HG02759 (cell line): Measurements from ENCODE around the gene PIBF1.
"Not testable (repeated sequence)": the region's sequence is repeated elsewhere in the genome, so short reads cannot be mapped to it uniquely, and the experiment has no call there.

ENCODE experiments used
- ATAC-seq: cut with Tn5 transposase; IDR thresholded peaks from one replicate; pipeline ENCODE4 v1.9.1; 2021; ENCODE audit warnings: mild to moderate bottlenecking, moderate library complexity; ENCODE audit not compliant: unreplicated experiment

The PIBF1 gene

DNA sequence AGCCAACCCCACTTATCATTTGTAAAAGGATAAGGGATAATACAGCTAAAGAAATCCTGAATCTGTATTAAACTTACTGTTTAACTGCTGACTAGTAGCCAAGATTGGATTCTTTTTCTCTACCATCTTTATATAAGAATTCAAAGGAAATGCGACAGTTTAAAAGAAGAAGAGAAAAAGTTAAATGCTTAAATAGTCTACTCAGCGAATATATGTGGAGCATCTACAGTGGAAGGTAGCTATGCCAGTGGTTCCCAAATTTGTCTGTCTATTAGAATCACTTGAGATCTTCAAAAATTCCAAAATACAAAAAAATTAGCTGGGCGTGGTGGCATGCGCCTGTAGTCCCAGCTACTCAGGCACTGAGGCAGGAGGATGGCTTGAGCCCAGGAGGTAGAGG is 216.1 kb downstream of the PIBF1 start:
- ATAC-seq, result no peak

DNA sequence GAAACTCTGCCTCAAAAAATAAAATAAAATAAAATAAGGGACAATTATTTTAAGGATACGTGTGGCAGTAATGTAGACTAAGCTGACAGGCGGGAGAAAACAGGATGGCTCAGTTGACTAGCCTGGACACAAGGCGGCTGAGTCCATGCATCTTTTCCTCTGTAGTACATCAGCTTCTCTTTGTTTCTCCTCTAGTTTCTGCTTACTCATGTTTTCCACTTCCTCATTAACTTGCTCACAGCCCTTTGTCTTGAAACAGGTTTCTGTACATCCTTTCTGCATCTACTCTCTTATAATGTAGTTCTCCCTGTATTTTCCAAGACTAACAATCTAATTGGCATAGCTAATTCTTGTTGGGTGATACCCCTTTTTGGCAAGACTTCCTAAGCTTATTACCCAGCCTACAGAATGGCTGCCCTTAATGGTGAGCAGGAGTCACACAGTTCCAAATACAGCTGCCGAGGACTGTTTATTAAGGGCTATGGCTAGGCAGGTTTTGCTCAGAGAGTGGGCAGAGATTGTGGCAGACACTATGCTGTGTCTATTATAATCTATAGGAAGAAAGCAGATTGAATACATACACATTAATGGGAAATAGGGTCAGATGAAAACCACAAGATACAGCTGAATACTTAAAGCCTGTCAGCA is 218.2 kb downstream of the PIBF1 start:
- ATAC-seq, result peak; percentile 77

DNA sequence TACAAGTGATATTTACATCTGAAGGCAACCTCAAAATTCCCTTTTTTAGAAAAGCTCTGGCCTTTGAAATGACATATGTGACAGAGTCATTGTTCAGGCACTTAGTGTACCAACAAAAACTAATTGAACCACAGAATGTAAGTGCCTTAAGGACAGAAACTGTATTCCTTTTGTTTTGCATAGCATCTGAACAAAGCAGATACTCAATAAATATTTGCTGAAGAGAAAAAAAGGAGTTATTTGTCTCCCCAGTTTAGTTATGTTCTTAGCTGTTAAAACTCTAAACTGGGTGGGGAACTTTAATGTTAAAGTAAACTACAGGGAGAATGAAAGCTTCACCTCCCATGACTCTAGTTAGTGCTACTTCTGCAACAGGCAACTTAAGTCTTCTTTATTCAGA is 220.0 kb downstream of the PIBF1 start:
- no peak for ATAC-seq

DNA sequence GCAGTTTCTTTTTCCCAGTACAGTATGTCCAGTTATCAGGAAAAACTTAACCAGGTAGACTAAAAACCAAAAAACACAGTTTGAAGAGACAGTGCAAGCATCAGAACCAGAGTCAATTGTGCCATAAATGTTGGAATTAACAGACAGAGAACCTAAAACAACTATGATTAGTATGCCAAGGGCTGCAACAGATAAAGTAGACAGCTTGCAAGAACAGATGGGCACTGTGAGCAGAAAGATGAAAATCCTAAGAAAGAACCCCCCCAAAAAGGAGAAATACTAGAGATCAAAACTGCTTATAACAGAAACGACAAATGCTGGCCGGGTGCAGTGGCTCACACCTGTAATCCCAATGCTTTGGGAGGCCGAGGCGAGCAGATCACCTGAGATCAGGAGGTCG is 229.8 kb downstream of the PIBF1 start:
- no peak for ATAC-seq

DNA sequence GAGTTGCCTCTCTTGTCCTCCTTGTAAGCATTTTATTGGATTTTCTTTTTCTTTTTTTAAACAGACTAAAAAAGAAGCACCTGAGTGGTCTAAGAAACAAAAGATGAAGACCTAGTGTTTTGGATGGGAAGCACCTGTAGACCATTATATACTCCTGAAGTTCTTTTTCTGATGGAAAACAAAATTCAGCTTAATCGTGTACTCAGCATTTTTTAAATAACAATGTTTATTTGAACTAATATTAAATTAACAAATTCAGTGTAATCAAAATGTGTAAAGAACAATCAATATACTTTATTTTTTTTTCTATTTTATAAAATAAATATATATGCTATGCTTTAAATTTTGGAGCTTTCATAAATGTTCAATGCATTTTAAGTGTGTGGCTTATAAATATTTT is 233.9 kb downstream of the PIBF1 start:
- no peak for ATAC-seq

DNA sequence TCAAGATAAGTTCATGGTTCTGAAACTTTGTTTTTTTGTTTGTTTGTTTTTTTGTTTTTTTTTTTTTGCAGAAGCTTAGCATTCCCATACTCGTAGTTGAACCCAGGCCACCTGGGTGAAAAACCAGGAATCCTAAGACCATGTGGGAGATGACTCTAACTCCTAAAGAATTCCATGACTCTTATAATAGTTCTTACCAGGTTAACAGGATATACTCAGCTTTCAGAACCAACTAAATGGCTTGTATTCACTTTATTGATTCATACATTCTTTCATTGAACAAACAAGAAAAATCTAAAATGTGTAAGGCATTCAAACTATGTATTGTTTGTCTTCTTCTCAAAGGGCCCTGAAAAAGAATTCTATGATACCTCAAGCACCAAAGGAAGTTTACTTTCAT is 236.4 kb downstream of the PIBF1 start:
- ATAC-seq, result no peak

DNA sequence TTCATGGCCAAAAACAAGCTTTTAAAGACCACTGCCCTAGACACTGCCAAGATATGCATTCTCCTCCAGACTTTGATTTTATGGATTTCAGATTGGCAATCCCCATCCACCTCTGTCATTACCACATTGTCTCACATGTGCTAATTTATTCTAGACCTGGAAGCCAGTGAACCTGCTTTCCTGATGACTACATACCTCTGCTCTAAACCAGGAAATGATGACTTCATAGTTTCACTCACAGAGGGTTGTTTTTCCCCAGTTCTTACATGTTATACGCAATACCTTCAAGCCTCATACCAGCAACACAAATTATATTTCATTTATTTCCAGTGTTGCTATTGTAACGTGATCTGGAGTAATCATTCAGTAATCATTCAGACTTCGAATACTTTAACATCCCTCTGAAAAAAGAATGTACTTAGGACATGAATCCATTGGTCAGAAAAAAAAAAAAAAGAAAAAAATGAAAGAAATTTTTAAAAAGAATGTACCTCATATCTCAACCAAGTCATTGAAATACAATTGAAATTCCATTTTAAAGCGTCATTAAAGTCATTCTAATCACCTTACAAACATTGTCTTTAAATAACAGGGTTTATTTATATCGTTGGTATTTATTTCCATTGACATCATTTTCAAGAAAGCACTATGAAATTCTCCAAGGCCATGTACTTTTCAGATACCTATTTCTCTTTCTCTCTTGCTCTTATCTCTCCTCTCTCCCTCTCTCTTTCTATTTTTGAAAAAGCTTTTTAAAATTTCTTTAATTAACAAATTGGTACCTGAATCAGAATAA is 243.5 kb downstream of the PIBF1 start:
- ATAC-seq, result no peak

DNA sequence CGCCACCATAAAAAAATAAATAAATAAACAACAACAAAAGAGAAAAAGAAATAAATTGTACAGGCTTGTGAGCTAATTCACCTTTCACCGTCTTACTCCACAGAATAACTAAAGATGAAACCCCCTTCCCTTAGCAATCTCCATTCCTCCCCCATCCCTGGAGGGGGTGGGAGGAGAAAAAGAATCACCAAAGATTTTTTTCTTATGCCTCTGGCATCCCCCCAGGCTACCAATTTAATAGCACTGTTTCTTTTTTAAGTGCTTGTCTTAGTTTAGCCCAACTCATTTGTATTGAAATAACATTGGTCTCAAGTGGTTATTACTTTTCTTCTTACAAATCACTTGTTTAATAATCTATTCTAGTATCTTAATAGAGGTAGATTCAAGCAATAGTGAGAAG is 253.0 kb downstream of the PIBF1 start:
- ATAC-seq, result no peak

DNA sequence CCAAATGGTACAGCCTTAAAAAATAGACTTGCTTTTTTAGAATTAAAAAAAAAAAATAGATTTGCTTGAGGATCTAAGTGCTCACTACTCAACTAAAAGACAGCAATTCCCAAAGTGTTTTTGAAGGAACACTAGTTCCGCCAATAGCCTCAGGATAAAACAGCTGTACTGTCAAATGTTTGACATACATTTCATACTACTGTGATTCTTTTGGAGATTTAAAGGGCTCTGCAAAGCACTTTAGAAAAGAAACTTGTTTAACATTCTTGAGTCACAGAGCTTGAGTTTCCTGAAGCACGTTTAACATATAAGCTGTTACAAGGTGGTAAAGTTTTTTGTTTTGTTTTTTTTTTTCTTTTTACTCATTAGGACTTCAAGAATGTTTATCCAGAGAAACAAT is 253.7 kb downstream of the PIBF1 start:
- ATAC-seq, result no peak

DNA sequence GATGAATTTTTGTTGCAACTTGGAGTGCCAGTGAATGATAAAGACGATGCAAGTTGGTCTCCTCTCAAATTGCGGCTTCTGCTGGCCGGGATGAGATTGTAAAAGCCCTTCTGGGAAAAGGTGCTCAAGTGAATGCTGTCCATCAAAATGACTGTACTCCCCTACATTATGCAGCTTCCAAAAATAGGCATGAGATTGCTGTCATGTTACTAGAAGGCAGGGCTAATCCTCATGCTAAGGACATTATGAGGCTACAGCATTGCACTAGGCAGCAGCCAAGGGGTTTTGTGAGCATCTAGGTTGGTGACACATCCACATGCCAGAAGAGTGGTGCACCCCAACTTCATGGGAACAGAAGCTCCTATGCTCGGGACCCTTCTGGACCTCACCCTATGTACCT is 254.6 kb downstream of the PIBF1 start:
- ATAC-seq, result no peak

DNA sequence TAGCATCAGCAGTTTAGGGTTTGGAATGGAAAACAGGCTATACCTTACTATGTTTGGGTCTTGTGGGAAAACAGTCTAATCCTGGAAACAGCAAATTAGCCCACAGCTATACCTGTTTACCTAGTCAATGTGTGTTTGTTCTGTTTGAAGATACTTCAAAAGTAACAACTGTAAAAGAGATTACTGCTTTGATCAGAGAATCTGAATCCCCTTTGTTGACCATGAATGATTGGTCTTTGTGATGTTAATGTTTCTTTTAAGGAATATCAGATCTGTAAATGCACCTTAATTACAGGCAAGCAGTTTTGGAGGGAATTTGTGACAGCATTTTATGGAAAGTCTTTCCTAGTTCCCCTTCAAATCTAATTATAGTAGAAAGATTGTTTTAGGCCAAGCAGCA is 256.1 kb downstream of the PIBF1 start:
- no peak for ATAC-seq

DNA sequence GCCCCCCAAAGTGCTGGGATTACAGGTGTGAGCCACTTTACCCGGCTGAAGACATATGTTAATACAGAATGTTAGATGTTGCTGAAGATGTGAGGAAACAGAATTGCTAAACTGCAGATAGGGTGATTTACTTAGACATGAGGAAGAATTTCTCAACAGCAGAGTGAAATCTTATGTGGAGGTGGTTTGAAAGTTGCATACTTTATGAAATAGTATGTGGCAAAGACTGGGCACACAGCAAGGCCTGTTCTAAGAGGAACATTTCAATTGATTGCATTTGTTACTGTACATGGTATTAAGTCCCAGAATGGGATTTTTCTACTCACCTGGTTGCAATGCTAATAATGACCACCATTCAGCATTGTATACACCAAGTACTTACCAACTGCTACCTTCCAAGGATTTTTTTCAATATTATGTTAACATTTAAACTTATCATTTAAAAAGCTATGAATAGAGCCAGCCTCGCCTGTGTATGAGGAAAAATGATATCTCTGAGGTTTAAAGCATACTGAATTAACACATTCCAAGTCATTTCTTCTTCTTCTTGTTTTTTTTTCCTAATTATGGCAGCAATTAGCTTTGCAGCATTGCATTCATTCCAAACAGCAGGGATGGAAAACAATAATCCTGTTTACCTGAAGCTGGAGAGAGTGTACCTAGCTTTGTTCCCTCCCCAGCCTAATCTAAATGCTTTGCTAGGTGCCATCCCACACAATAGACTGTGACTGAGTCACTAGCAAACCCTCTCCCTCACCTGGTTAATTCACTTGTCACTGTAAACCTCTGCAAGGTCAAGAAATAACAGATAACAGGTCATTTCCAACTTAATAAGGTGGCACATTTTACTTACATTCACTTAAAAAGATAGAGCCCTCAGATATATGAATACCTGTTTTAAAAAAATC is 257.5 kb downstream of the PIBF1 start:
- no peak for ATAC-seq

DNA sequence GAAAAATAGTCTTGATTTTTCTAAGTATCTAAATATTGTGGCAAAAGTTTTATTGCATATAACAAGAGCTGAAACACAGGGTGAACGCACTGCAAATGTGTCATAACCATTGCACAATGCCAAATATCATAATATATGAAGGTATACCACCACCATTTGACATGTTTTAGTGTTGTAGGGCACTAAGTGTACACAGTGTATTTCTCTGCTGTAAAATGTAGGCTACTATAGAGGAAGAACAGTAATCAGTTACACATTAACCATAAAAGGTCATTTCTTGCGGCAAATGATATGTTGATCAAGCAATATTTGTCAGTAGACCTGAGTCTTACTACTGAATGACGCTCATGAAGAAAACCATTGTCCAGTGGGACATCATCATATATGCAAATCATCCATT is 258.6 kb downstream of the PIBF1 start:
- ATAC-seq, result no peak

DNA sequence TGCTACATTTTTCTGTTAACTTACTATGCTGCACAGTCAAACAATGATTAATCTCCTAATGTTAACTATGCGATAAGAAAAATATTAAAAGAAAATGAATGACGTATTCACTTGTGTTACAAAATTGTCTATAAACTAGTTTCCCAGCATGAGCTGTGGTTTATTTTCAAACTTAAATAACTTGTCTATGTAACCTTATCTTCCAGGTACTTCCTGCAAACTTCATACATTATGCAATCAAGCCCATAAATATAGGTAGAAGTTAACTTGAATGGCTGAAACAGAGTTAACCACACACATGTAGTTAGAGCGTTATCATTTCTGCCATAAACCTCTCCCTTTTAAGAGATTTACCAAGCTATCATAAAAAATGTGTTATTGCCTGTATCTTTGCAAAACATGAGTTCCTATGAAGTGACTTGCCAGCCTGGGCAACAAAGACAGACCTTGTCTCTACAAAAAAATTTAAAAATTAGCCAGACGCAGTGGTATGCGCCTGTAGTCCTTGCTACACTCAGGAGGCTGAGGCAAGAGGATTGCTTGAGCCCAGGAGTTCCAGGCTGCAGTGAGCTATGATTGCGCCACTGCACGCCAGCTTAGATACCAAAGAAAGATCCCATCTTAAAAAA is 259.1 kb downstream of the PIBF1 start:
- ATAC-seq, result no peak

DNA sequence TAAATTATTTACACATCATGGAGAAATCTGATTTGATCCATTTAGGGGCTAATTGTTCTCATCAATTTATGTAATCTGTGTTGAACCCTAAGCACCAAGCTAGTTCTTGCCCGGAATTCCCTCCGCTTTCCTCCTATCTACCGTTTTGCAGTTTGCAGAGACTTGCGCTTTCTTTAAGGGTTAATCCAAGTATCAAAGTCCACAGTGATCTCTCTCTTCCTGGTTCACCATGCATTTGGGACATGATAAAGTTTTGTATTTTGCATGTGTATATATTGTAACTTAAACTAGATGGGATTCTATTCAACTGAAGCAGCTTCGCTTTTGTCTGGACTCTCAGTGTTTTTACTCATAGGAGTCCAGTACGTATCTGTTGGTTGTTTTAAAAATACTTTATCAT is 263.1 kb downstream of the PIBF1 start:
- no peak for ATAC-seq

DNA sequence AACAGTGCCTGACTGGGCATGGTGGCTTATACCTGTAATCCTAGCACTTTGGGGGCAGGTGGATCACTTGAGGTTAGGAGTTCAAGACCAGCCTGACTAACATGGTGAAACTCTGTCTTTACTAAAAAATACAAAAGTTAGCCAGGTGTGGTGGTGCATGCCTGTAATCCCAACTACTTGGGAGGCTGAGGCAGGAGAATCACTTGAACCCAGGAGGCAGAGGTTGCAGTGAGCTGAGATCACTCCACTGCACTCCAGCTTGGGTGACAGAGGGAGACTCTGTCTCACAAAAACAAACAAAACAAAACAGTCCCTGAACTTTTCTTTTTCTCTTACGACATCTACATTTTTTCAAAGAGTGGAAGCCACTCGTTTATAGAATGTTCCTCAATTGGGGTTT is 266.7 kb downstream of the PIBF1 start:
- not testable (repeated sequence) for ATAC-seq

DNA sequence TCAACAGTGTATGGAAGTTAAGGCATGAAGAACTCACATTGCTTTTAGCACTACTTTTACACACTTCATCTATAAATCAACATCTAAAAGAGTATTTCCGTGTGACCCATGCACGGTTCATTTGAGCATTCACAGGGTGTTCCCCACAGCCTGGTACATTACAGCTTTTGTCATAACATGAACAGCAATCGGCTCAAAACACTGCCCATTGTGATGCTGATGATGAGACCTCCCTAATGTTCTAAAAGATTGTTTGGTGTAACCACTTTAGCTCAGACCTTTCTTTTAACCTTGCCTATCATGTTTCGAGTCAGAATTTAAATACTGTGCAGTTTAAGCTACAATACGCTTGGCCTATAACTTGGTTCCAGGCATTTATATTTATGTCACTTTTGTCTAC is 272.8 kb downstream of the PIBF1 start:
- no peak for ATAC-seq

DNA sequence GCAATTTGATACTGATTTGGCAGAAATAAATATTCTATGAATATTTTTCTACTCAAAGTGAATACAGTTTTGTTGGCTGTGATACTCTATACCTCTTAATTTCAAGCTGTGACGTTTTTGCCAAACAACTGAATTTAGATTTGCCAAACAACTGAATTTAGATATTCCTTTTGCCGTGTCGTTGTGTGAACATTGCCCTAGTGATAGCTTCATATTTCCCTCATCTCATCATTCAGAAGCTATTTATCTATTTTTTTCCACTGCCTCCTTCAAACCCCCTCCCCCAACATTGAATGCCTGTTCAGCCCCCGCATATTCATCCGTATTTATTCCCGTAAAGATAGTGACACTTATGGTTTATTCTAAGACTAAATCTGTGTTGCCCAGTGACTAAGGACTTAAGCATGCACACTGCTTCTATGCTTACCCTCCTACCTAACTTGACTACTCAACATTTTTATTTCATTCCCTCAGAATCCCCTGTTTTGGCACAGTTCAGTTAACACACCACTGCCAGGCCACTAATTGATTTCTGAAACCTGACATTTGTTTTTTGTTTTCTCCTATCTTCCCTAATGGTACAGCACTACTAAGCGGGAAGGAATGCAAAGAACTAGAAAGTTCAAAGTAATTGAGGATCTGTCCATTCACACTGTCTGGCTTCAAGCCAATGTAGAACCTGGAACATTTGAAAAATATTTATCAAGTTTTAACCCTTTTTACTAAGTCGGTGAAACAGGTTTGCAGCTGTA is 274.1 kb downstream of the PIBF1 start:
- ATAC-seq, result no peak

DNA sequence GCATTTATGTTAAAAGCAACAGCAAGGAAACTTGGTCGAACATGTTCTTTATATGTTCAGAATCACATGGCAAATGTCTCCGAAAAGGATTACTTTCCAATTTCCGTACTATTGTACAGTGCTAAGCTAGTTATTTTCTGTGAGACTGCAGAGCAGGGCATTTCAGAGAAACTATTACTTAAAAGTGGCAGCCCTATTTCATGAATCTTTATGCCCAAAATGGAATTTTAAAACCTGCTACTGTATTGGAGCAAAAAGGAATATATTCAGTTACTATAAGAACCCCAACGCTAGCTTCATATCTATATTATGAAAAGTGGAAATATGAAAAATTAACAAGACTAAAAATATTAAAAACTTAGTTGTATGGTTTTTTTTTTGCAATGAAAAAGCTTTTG is 274.6 kb downstream of the PIBF1 start:
- no peak for ATAC-seq

DNA sequence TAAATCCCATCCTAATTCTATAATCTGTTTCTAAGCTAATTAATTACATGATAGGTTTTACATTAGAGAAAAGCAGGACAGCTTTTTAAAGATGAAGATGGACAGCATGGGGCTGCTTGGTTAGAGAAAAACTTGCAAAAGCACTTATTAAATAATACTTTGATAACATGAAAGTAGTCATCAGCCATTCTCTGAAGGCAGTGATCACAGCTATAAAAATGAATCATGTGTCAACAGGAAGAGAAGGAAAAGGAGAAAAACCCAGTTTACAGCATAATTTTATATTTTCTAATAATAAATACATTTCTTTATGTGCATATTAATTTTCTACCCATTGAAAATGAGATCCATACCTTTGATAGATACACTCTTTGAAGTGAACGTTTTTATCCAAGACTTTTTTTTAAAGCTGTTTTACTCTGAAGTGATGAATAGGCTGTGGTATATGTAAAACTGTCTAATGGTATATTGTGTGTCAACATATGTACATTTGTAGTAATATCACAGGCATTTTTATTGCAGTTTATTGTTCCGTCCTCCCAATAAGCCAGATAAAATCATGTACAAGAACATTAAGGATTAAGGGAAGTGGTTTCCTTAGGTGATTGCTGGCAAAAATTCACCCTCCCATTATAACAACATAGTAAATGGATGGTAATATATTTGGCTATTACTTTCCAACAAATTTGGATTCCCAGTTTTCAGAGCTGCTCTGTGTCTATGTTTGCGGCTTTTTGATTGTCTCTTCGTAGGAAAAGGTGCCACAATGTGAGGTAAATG is 275.5 kb downstream of the PIBF1 start:
- no peak for ATAC-seq
